SU-DHL-6 (cell line): Measurements from ENCODE around the gene CLCF1.

Experiments
- H2AFZ ChIP-seq: fragments of 200-600 bp; sonication (generic); 2 replicates; pipeline ENCODE4 v1.6.1; 2014; ENCODE audit warnings: low read depth, mild to moderate bottlenecking, moderate library complexity, mixed read lengths, antibody characterized with exemption, low read length; ENCODE audit not compliant: severe bottlenecking
- H3F3A ChIP-seq: fragments of 200-600 bp; shearing (Covaris generic); 2 replicates; pipeline ENCODE4 v1.6.0; 2016; ENCODE audit warnings: antibody characterized with exemption, mild to moderate bottlenecking; ENCODE audit not compliant: insufficient read depth
- H3K27ac ChIP-seq: fragments of 200-600 bp; sonication (generic); 2 replicates; pipeline ENCODE4 v1.5.1; 2016; ENCODE audit warnings: low read depth, mild to moderate bottlenecking, low read length, moderate library complexity, mixed read lengths
- H3K27me3 ChIP-seq: fragments of 200-600 bp; sonication (generic), shearing (Covaris generic); 2 replicates; pipeline ENCODE4 v1.6.0; 2014; ENCODE audit warnings: mild to moderate bottlenecking, low read length
- H3K36me3 ChIP-seq: fragments of 200-600 bp; sonication (generic); 2 replicates; pipeline ENCODE4 v1.6.1; 2014; ENCODE audit warnings: mild to moderate bottlenecking, low read length, mixed read lengths
- H3K4me2 ChIP-seq: fragments of 300-600, 200-600 bp; shearing (Covaris generic), sonication (generic); 2 replicates; pipeline ENCODE4 v1.6.0; 2014; ENCODE audit warnings: low read length, low read depth, mild to moderate bottlenecking; ENCODE audit not compliant: poor library complexity, severe bottlenecking
- H3K4me3 ChIP-seq: fragments of 200-600 bp; sonication (generic); 2 replicates; pipeline ENCODE4 v1.5.1; 2014; ENCODE audit warnings: antibody characterized with exemption, low read length, mild to moderate bottlenecking, mixed read lengths; ENCODE audit not compliant: insufficient read depth, poor library complexity, severe bottlenecking
- H3K79me2 ChIP-seq: fragments of 200-600 bp; sonication (generic); 2 replicates; pipeline ENCODE4 v1.6.1; 2014; ENCODE audit warnings: mild to moderate bottlenecking, low read length, moderate library complexity; ENCODE audit not compliant: insufficient read depth
- H3K9ac ChIP-seq: fragments of 200-600 bp; sonication (generic); 2 replicates; pipeline ENCODE4 v1.7.0; 2014; ENCODE audit warnings: mild to moderate bottlenecking, low read length
- H3K9me2 ChIP-seq: fragments of 200-600 bp; sonication (generic); replicated peaks from 2 replicates; pipeline ENCODE4 v1.6.1; 2014; ENCODE audit warnings: low read length; ENCODE audit not compliant: insufficient read depth
- H3K9me3 ChIP-seq: fragments of 200-600 bp; sonication (generic); 2 replicates; pipeline ENCODE4 v1.6.1; 2014; ENCODE audit warnings: low read length, mixed read lengths; ENCODE audit not compliant: insufficient read depth
- H4K20me1 ChIP-seq: fragments of 200-600 bp; sonication (generic); 2 replicates; pipeline ENCODE4 v1.6.1; 2014; ENCODE audit warnings: low read depth, mild to moderate bottlenecking, antibody characterized with exemption, low read length, moderate library complexity, mixed read lengths
- EZH2phosphoT487 ChIP-seq: fragments of 200-600 bp; sonication (generic), shearing (Covaris generic); conservative IDR thresholded peaks from 2 replicates; pipeline ENCODE4 v1.6.1; 2018; ENCODE audit warnings: mild to moderate bottlenecking, antibody characterized with exemption, low read length, moderate library complexity, mixed read lengths
- TF ChIP-seq, protein P1 (sequence below): fragments of 200-600 bp; sonication (generic); IDR thresholded peaks from one replicate; pipeline ENCODE4 v1.5.1; 2017; ENCODE audit warnings: antibody characterized with exemption, mild to moderate bottlenecking, low read length, moderate library complexity; ENCODE audit not compliant: insufficient read depth, poor library complexity, severe bottlenecking

The CLCF1 gene

DNA sequence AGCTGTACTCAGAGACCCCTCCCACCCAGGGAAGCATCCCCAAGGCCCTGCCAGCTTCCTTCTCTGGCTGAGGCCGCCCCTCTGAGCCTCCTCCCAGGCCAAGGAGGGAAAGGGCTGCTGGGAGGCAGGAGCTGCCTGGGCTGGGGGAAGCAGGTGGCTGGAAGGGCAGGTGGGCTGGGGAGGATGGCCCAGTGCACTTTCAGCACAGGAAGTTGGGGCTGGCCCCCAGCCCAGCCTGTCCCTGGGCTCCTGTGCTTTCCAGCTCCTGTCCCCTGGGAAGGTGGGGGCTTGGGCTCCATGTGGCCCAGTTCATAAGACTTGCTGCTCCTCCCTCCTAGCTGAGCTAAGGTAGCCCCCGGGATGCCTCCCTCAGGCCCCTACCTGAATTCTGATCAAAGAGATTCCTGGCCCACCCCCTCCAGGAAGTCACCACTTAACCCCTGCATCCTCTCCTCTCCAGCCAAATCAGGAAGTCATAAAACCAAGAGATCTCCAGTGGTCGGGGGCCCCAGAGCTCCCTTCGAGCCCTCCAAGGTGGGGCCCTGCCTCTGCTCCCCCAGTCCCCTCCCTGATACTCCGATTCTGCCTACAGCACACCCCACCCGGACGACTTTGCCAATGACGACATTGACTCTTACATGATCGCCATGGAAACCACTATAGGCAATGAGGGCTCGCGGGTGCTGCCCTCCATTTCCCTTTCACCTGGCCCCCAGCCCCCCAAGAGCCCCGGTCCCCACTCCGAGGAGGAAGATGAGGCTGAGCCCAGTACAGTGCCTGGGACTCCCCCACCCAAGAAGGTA lies 23.4 kb upstream of the CLCF1 start:
- Histone ChIP-seq H3K27ac (no peak overlapping the region), H3K27me3 (no peaks in the 10 kb centered on the region), H3K9me2 (no peaks in the 10 kb centered on the region), H3F3A (peaks cover 6% of the 10 kb centered on the region; the same call in 1 of the 2 replicates), H3K4me3 (no peak overlapping the region), H3K4me2 (no peak overlapping the region), H3K79me2 (peaks cover 25% of the 10 kb centered on the region), H3K36me3 (no peaks in the 10 kb centered on the region), H2AFZ (no peak overlapping the region), H3K9ac (no peak overlapping the region), H3K9me3 (no peaks in the 10 kb centered on the region), H4K20me1 (no peaks in the 10 kb centered on the region)
- TF ChIP-seq, protein P1, sequence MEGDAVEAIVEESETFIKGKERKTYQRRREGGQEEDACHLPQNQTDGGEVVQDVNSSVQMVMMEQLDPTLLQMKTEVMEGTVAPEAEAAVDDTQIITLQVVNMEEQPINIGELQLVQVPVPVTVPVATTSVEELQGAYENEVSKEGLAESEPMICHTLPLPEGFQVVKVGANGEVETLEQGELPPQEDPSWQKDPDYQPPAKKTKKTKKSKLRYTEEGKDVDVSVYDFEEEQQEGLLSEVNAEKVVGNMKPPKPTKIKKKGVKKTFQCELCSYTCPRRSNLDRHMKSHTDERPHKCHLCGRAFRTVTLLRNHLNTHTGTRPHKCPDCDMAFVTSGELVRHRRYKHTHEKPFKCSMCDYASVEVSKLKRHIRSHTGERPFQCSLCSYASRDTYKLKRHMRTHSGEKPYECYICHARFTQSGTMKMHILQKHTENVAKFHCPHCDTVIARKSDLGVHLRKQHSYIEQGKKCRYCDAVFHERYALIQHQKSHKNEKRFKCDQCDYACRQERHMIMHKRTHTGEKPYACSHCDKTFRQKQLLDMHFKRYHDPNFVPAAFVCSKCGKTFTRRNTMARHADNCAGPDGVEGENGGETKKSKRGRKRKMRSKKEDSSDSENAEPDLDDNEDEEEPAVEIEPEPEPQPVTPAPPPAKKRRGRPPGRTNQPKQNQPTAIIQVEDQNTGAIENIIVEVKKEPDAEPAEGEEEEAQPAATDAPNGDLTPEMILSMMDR: no peak
- no peak for TF ChIP-seq EZH2phosphoT487

DNA sequence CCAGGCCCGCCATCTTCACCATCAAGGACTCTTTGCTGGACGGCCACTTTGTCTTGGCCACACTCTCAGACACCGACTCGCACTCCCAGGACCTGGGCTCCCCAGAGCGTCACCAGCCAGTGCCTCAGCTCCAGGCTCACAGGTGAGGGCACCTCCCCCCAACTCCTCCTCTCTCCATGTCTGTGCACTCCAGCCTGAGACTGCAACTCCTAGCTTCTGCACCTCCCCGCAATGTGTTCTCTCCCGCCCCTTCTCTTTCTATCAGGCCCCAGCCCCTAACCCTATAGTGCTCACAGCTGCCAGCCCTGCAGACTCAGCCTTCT lies 22.8 kb upstream of the CLCF1 start:
- peaks cover 21% of the 10 kb centered on the region for H3K79me2 ChIP-seq

DNA sequence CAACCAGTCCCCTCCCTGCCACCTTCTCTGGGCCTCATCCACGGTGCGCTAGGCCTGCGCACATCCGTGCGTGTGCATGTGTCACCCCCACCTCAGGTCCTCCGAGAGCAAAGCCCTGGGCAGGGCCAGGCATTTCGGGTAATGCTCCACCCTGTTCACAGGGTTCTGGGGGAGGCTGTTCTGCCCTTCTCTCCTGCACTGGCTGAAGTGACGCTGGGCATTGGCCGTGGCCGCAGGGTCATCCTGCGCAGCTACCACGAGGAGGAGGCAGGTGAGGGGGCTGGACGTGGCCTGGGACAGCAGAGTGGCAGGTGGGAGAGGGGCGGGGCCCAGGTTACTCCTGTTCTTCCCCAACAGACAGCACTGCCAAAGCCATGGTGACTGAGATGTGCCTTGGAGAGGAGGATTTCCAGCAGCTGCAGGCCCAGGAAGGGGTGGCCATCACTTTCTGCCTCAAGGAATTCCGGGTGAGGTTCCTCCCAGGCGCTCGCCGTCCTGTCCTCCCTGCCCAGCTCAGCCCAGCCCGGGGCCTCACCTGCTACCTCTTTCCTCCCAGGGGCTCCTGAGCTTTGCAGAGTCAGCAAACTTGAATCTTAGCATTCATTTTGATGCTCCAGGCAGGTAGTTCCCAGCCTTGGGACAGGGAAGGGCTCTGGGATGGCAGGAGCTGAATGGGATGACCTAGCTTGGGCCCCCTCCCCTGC lies 22.3 kb upstream of the CLCF1 start:
- TF ChIP-seq EZH2phosphoT487: no peak
- TF ChIP-seq, protein P1: no peak
- H3F3A ChIP-seq: peaks cover 6% of the 10 kb centered on the region; the same call in 1 of the 2 replicates
- no peak overlapping the region for H3K4me2 ChIP-seq
- no peaks in the 10 kb centered on the region for H3K9me3 ChIP-seq
- no peaks in the 10 kb centered on the region for H3K9me2 ChIP-seq
- no peaks in the 10 kb centered on the region for H4K20me1 ChIP-seq
- H3K4me3 ChIP-seq: no peak overlapping the region
- H3K27ac ChIP-seq: no peak overlapping the region
- H3K9ac ChIP-seq: no peak overlapping the region
- no peaks in the 10 kb centered on the region for H3K27me3 ChIP-seq
- peaks cover 16% of the 10 kb centered on the region for H3K79me2 ChIP-seq
- no peaks in the 10 kb centered on the region for H3K36me3 ChIP-seq
- no peak overlapping the region for H2AFZ ChIP-seq

More for the DNA sequence above, 22.8 kb upstream of the CLCF1 start:
- no peaks in the 10 kb centered on the region for H3K9me2 ChIP-seq
- H3K27me3 ChIP-seq: no peaks in the 10 kb centered on the region
- H3K27ac ChIP-seq: no peak overlapping the region
- H3K9me3 ChIP-seq: no peaks in the 10 kb centered on the region
- H2AFZ ChIP-seq: no peak overlapping the region
- H3K4me2 ChIP-seq: no peak overlapping the region
- peaks cover 6% of the 10 kb centered on the region; the same call in 1 of the 2 replicates for H3F3A ChIP-seq
- no peaks in the 10 kb centered on the region for H4K20me1 ChIP-seq
- H3K9ac ChIP-seq: no peak overlapping the region
- H3K4me3 ChIP-seq: no peak overlapping the region
- H3K36me3 ChIP-seq: no peaks in the 10 kb centered on the region
- TF ChIP-seq, protein P1: no peak
